ENCODE results near the gene OR4N2. TPM values are rescaled to one million over a fixed set of nuclear protein-coding genes. Genes with fewer than 3 reads are reported as not detected.
"Not testable (repeated sequence)": the region's sequence is repeated elsewhere in the genome, so short reads cannot be mapped to it uniquely, and the experiment has no call there.

Gene OR4N2
- total and polyA plus RNA-seq, 9 of the 15 experiments (the other 6 are each of a cell fraction or from before 2014, with no cell fraction given) = not detected

DNA sequence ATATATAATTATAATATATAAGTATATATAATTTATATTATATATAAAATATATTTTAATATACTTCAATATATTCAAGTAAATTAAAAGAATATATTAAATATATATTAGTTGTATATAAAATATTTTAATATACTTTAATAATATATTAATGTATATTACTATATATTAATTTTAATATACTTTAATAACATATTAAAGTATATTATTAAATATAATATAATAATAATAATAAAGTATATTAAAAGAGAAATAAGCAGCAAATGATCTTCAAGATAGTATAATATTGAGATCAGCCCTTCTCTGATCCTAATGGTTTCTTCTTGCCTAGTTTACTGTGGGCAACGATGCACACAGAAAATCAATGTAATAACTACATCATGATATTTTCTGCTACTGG is 28.0 kb upstream of the OR4N2 start (continued):
- TF ChIP-seq POLR3A (IDR thresholded peaks at IDR 0.05; ENCODE audit: borderline replicate concordance, extremely low read depth, insufficient read depth, insufficient read length) (no peak), ZC3H11A (IDR thresholded peaks at IDR 0.05; ENCODE audit: low read depth, low read length) (no peak), HMGN3 (IDR thresholded peaks at IDR 0.05; ENCODE audit: borderline replicate concordance, extremely low read depth, insufficient read length, low read depth, low read length) (no peak), CBX5 (IDR thresholded peaks at IDR 0.05; ENCODE audit: borderline replicate concordance, low read depth) (no peak), ZBTB7A (IDR thresholded peaks at IDR 0.05; ENCODE audit: borderline replicate concordance, control insufficient read depth, low read depth, low read length) (no peak)
- TF ChIP-seq, protein P1, sequence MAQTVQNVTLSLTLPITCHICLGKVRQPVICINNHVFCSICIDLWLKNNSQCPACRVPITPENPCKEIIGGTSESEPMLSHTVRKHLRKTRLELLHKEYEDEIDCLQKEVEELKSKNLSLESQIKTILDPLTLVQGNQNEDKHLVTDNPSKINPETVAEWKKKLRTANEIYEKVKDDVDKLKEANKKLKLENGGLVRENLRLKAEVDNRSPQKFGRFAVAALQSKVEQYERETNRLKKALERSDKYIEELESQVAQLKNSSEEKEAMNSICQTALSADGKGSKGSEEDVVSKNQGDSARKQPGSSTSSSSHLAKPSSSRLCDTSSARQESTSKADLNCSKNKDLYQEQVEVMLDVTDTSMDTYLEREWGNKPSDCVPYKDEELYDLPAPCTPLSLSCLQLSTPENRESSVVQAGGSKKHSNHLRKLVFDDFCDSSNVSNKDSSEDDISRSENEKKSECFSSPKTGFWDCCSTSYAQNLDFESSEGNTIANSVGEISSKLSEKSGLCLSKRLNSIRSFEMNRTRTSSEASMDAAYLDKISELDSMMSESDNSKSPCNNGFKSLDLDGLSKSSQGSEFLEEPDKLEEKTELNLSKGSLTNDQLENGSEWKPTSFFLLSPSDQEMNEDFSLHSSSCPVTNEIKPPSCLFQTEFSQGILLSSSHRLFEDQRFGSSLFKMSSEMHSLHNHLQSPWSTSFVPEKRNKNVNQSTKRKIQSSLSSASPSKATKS (CRISPR knock-in tag; IDR thresholded peaks at IDR 0.05) = no peak

DNA sequence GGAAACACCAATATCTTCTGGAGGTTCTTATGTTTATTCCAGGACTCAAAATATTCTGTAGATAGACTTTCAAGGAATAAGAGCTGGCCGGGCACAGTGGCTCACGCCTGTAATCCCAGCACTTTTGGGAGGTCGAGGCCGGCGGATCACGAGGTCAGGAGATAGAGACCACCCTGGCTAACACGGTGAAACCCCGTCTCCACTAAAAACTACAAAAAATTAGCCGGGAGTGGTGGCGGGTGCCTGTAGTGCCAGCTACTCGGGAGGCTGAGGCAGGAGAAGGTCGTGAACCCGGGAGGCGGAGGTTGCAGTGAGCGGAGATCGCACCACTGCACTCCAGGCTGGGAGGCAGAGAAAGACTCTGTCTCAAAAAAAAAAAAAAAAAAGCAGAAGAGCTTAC is 17.7 kb upstream of the OR4N2 start:
- H3K9me3 ChIP-seq (replicated peaks; ENCODE audit: control insufficient read depth, insufficient read depth, low read depth, low read length); H4K20me1 ChIP-seq (replicated peaks; ENCODE audit: control insufficient read depth, insufficient read depth, low read length); H3K4me3 ChIP-seq; CTCF ChIA-PET (ENCODE audit: low intra/inter-chr PET ratio); POLR2A ChIA-PET; BruUV-seq (replicated peaks); H3K79me2 ChIP-seq (ENCODE audit: control insufficient read depth, insufficient read depth, low read length); H3K9ac ChIP-seq (ENCODE audit: insufficient read depth in 1 of 2, low read depth in 2 of 2, low read length in 2 of 2); ATAC-seq; H3K9me1 ChIP-seq (ENCODE audit: control insufficient read depth, insufficient read depth, low read length); H3K36me3 ChIP-seq (ENCODE audit: control insufficient read depth, insufficient read depth, low read length); DNase-seq (ENCODE audit: extremely low read depth in 1 of 4, low spot score in 3 of 4); in situ Hi-C loops (cut with MboI); H3K27ac ChIP-seq (ENCODE audit: extremely low read depth, low read depth, low read length); H3K4me2 ChIP-seq (ENCODE audit: insufficient read depth, low read length); intact Hi-C loops (cut with micrococcal nuclease); H2AFZ ChIP-seq (ENCODE audit: low read depth, low read length); FAIRE-seq; H3K27me3 ChIP-seq (ENCODE audit: control insufficient read depth in 2 of 2, insufficient read depth in 2 of 2, low read length in 2 of 2); H3K4me1 ChIP-seq (replicated peaks in 1 of 2; ENCODE audit: control insufficient read depth in 2 of 2, insufficient read depth in 2 of 2, low read length in 2 of 2): not testable (repeated sequence)
- WGBS (ENCODE audit: insufficient coverage, low coverage, missing lambda C conversion rate) = 4% methylated on average over 12 of the region's 16 CpGs

DNA sequence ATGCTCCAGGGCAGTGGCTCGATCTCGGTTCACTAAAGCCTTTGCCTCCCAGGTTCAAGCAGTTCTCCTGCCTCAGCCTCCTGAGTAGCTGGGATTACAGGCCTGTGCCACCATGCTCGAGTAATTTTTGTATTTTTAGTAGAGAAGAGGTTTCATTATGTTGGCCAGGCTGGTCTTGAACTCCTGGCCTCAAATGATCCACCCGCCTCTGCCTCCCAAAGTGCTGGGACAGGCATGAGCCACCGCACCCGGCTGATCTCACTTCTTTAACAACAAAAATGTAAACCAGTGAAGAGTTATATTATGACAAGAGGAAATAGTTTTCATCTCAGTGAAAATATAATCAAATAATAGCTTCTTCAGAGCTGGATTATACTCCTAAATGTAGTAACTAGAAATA is 16.3 kb upstream of the OR4N2 start:
- intact Hi-C loops (cut with micrococcal nuclease); CTCF ChIA-PET (ENCODE audit: low intra/inter-chr PET ratio); DNase-seq (ENCODE audit: extremely low read depth in 1 of 4, low spot score in 3 of 4); H3K9ac ChIP-seq (ENCODE audit: insufficient read depth in 1 of 2, low read depth in 2 of 2, low read length in 2 of 2); in situ Hi-C loops (cut with MboI); H2AFZ ChIP-seq (ENCODE audit: low read depth, low read length); H3K9me1 ChIP-seq (ENCODE audit: control insufficient read depth, insufficient read depth, low read length); H3K4me1 ChIP-seq (replicated peaks in 1 of 2; ENCODE audit: control insufficient read depth in 2 of 2, insufficient read depth in 2 of 2, low read length in 2 of 2); H3K4me3 ChIP-seq; H3K4me2 ChIP-seq (ENCODE audit: insufficient read depth, low read length); ATAC-seq; H3K9me3 ChIP-seq (replicated peaks; ENCODE audit: control insufficient read depth, insufficient read depth, low read depth, low read length); H3K27ac ChIP-seq (ENCODE audit: extremely low read depth, low read depth, low read length); H3K79me2 ChIP-seq (ENCODE audit: control insufficient read depth, insufficient read depth, low read length); FAIRE-seq; H3K36me3 ChIP-seq (ENCODE audit: control insufficient read depth, insufficient read depth, low read length); H3K27me3 ChIP-seq (ENCODE audit: control insufficient read depth in 2 of 2, insufficient read depth in 2 of 2, low read length in 2 of 2); H4K20me1 ChIP-seq (replicated peaks; ENCODE audit: control insufficient read depth, insufficient read depth, low read length); BruUV-seq (replicated peaks): not testable (repeated sequence)
- POLR2A ChIA-PET = interaction anchor here (0.7 kb wide), 1 partner anchor 9 kb away, joined by 3 read pairs; no protein-coding TSS in a partner anchor
- WGBS (ENCODE audit: insufficient coverage, low coverage, missing lambda C conversion rate) = 4% methylated on average over 4 of the region's 6 CpGs

Measured in K562 (cell line).